Activated CD4-positive, alpha-beta T cell treated with anti-CD3 and anti-CD28 coated beads for 48 hours (primary cell): Measurements from ENCODE around the gene OCEL1.

Source experiments
- DNase-seq: peaks from one replicate; pipeline ENCODE4 v3.0.0-alpha.2; 2020

OCEL1 gene

DNA sequence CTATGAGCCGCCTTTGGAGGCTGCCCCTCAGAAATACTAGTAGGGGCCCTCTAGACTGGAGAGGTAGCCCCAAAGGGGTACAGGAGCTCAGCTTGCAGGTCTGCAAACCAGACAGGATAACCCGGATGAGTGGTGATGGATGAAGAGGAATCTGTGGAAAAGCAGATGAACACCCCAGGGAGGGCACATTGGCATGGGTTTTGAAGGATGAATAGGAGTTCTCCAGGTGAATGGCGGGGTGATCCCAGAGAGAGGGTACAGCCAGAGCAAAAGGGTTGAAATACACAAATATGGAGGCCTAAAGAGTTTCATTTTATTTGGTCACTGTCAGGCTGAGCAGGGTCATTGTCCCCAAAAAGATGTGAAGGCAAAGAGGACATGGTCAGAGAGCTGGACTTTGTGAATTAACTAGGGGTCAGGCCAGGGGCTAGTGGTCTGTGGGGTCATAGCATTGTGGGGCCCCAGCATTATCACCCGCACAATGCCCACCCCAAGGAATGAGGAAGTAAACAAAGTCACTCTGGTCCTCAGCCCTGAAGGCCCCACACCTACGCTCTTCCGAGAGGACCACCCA is 14.9 kb downstream of the OCEL1 start:
- no peak for DNase-seq

DNA sequence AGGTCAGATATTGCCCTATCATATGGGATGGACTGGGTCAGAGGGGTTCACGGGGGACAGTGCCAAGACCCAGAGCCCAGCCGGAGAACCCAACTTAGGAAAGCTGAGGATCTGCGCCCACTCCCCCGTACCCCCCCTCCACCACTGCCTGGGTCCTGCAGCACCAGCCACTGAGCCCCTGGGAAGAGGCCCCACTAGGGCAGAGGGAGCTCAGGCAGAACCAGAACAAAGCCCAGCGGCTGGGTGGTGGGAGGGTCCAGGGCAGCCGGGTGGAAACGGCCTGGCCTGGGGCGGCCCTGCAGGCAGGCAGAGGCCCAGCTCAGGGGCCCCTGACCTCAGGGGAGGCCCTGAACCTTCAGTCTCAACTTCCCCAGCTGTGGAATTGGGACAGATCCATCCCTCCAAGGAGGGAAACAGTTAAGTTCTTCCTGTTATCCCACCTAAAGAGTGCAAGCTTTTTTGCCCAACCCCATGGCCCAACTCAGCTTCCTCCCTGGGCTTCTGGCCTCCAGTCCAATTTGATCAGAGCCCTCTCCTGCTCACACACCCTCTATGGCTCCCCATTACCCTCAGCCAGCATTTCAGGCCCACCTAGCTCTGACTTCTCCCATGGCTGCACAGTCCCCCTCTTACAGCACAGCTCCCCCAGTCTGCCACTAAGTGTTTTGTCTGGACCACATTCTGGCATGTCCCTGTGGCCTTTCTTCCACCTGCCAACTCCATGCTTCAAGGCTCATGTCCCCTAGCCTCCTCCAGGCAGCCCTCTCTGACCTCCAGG is 16.6 kb downstream of the OCEL1 start:
- DNase-seq = no peak

DNA sequence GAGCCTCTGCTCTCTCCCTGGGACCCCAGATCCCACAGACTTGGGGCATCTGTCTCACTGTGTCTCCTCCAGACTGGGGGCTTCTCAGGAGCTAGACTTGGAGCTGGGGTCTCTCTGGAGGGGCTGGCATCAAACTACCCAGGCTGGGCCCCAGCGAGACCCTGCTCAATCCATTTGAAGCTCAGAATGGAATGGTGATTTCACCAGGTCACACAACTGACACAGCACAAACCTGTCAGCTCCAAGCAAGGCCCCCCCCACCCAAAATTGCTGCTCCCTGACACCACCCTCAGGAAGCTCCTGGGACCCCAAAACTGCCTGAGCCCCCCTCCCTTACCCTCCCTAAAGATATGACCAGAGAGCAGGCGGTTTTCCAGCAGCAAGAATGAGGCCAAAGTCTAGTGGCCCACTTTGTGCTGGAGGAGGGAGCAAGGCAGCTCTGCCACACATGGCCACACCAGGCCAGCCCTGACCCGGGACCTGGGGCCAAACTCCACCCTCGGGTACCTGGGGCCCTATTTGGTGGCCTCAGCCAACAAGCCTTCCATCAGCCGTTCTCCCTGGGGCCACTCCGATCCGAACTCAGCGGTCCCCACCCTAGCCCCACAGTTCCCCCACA is 17.3 kb downstream of the OCEL1 start:
- no peak for DNase-seq

DNA sequence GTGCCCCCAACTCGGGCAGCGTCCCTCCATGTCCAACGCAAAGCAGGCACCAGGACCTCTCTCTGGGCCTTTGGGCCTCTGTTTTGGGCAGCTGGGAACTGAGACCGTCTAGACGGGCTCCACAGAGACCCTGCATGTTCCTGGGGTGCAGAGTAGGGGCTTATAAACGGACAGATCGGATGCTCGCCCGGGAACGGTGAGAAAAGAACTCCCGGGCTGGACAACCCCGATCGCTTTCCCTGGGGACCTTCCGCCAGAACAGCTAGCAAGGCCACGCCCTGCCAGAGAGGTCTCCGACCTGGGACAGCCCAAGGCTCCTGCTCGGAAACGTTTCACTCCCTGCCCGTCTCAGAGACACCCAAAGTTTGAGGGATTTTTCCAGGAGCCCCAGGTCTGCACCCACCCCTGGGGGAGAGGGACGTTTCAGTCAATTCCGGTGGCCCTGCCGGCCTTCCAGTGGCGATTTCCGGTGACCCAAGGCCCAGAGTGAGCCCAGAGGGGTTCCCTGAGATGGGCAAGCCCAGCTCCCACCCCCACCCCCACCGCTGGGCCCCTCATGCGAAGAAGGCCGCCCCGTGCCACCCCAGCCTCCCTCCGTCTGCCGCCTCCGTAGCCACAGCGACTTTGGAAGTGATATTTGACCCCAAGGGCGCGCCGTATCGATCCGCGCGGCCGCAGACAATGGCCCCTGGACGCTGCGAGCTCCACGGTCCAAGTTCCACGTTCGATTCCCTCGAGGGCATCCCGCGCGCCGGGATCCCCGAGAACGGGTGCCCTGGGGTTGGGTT is 18.0 kb downstream of the OCEL1 start:
- DNase-seq = no peak

DNA sequence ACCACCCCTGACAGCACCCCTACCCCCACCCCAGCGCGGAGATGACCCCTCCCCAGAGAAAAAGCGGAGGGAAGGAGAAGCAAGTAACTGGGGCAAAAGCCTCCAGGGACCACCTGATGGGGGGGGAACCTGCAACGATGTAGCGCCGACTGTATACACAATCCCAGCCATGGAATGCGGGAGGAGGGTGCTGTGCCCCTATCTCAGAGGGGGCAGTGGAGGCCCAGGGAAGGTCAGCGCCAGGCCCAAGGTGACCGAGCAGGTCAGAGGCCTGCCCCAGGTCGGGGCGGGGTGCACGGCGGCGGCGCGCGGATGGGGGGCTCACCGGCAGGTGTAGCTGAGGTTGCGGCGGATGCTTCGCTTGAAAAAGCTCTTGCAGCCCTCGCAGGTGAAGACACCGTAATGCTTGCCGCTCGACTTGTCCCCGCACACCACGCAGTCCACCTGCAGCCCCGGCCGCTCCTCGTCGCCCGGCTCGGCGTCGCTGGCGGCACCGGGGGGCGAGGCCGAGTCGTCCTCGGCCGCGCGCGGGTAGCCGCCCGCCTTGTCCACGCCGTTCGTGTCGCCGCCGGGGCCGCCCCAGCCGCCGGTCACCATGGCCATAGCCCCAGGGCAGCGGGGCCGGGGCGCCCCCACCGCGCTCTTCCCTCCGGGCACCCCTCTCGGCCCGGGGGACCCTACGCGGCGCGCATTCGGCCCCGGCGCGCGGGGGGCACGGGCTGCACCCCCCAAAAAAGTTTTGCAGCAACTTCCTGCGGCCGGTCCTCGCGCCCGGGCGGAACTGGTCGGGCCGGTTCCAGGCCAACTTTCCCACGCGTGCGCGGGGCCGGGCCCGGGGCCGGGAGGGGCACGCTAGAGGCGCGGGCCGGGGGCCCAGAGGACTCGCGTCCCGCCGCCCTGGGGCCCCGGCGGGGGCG is 18.9 kb downstream of the OCEL1 start:
- no peak for DNase-seq

DNA sequence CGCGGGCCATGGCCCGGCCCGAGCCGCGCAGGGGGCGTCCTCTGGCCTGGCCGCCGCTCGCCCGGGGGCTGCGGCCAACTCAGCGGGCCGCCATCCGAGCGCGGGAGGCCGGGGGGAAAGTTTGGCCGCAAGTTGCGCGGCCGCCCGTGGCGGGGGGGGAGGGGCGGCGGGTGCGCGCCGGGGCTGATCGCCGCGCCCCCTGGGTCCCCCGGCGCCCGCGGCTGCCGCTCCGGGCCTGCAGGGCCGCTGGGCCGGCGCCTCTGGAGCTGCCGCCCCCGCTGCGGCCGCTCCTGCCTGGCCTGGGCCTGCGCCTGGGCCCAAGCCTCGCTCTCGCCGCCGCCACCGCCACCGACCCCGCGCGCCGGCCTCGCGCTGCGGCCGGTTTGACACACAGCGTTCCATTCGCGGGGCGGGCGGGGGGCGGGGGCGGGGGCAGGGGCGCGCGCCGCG is 19.5 kb downstream of the OCEL1 start, which contains the start of gene NR2F6:
NR2F6 (minus strand) TSS at position 385 of the 450 bp plus-strand sequence. CDS start 699 bp downstream, outside the sequence.
- no peak for DNase-seq

DNA sequence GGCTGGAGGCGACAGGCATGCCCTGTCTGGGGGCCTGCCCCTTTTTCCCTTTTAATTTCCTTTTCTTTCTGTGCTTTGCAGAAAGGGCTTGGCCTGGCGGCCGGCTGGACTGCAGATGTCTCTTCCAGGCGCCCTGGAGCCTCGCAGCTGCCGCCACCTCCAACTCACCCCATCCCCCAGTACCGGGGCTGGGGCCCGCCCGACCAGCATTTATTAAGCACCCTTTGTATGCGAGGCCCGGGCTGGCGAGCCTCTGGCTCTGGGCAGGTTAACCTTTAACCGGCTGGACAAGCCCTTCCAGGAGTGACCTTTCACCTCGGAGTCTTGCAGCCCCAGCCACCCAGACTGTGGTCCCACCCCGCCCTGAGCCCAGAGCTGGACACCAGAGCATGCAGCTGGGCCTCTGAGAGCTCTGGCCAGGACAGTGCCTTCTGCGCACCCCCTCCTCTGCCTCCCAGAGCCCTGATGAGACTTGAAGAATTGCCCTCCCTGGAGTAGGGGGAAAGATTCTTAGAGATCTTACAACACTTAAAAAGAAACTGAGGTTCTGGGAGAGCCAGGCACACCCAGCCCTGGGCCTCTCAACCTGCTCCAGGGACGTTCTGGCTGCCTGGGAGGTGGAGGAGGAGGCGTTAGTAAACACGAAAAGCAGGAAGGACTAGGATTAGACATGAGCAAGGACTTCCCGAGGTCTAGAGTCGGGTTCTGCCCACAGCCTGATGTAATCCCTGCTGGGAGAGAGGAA is 20.8 kb downstream of the OCEL1 start:
- DNase-seq = no peak

DNA sequence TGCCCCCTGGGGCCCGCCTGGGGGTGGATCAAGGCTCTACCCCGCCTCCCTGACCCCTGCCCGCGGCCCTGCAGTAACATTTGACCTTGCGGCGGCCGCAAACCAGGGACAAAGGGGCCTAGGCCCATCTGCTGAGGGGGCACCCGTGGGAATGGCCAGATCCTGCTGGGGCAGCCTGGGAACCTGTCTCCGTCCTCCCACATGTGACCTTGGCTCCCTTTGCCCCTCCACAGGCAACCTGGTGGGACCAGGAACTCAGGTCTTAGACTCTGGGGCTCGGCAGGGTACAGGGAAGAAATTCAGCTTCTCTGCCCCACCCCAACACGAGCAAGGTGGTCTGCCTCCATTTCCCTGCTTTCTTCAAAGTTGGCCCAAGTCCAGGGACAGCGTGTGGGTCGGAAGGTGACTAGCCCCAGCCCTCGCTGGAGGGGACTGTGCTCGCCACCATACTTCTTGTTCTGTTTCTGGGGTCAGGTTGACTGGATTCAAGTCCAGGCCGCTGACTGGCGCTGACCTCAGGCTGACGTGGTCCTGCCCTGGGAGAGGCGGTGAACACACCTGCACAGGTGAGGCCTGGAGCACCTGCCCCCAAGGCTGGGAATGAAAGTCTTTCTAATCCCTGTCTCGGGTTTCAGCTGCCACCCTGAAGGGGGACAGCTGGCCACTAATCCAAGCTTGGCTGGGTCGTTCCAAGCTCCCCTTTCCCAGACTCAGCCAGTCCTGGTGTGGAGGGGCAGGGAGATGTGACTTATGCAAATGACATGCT is 22.2 kb downstream of the OCEL1 start:
- DNase-seq = no peak

DNA sequence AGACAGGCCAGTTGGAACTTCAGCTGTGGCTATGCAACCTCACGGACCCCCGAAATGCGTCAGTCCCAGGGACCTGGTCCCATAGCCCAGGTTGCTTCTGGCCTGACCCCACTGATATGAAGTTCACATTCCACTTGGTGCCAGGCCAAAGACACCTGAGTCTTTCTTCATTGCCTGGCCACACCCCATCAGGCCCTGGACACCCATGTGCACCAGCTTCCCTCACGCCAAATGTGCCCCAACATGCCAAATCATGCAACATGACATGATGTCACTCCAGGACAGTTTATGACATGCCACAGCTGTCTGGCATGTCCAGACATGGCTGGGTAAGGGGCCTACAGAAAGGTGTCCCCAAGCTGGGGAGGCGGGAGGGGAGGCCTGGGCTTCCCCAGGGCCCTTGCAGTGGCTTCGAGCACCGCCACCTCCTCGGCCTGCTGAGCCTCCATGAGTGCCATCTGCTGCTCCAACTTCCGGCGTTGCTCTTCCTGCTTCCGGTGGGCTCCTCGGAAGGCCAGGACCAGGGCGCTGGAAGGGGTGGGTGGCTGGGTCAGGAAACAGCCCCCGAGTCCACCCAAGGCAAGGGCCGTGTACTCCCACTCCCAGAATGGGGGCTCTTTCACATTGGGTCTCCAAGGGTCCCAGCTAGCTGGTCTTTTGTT is 24.0 kb downstream of the OCEL1 start:
- DNase-seq = no peak

DNA sequence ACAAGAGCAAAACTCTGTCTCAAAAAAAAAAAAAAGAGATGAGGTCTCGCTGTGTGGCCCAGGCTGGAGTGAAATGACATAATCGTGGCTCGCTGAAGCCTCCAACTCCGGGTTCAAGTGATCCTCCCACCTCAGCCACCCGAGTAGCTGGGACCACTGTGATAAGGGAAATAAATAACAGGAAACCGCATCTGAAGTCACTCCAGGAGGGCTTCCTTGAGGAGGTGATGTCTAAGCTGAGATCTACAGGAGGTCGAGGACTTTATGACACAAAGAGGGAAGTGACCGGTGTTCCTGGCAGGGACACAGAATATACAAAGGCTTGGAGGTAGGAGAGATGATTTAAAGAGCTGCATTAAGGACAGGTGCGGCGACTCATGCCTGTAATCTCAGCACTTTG is 28.6 kb downstream of the OCEL1 start:
- no peak for DNase-seq

DNA sequence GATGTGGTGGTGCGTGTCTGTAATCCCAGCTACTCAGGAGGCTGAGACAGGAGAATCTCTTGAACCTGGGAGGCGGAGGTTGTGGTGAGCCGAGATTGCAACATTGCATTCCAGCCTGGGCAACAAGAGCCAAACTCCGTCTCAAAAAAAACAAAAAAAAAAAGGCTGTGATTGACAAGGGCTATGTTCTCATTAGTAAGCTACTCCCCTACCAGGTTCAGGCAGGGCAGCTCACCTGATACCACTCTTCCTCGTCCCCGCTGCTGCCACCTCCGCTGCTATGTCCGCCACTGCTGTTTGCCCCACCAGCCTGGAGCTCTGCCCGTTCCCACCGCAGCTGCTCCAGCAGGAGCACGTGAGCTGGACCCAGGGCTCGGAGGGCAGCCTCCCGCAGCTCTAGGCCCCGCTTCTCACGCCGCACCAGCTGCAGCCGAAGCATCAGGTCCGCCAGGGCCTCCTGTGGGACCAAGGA is 29.2 kb downstream of the OCEL1 start:
- DNase-seq = no peak

DNA sequence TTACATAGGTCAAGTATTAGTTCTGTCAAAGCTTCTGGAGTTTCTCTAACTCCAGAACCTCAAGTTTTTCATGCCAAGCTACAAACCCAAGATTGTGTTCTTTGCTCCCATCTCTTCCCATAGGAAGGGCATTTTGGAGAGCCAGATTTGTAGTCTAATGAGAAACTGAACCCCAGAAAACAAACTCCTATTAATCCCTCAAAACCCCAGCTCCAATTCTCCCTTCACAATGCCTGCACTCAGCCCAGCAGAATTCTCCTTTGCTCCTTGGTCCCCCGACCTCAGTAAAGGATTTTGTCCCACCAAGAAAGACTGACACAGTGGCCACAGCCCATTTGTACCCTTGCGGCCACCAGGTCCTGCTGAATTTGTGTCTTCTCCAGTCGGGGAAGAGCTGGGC is 30.1 kb downstream of the OCEL1 start:
- DNase-seq = no peak

DNA sequence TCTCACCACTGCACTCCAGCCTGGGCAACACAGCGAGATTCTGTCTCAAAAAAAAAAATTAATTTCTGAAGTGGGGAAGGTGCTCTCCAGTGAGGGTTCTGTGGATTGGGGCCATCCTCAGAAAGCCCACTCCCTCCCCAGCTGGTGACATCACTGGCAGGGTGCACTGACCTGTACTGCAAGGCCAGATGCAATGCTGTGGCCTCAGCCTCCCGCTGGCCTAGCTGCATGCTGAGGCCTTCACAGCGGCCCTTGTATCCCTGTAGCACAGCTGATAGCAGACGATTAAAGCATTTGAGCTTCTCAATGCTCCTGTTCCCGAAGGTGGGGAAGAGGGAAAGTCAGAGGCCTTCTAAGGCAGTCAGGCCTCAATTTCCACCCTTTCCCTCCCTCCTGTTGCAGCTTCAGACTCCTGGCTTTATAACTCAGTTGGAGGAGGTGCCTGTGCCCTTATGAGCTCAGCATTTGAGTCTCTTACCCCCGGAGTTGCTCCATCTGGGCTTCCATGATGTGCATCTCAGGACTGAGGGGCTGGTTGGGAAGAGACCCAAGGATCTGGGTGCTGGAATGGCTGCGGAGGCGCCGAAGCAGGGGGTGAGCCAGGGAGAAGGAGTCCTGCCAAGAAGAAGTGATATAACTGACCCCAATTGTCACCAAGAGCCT is 33.2 kb downstream of the OCEL1 start:
- DNase-seq = no peak

DNA sequence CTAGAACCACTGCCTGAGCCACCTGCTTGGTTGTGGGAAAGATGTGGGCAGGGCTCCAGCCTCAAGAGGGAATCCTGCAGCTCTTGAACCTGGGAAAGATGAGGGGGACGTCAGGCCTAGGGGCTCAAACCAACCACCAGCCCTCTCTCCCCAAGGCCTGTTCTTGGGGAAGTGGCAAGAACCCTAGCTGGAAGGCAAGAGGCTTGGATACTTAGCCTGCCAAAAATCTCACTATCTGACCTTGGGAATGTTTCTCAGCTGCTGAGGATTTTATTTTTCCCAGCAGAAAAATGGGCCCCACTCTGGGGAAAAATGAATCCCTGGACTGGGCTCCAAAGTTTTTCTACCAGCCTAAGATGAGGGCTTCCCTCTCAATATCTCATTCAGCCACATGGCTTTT is 33.9 kb downstream of the OCEL1 start:
- no peak for DNase-seq

DNA sequence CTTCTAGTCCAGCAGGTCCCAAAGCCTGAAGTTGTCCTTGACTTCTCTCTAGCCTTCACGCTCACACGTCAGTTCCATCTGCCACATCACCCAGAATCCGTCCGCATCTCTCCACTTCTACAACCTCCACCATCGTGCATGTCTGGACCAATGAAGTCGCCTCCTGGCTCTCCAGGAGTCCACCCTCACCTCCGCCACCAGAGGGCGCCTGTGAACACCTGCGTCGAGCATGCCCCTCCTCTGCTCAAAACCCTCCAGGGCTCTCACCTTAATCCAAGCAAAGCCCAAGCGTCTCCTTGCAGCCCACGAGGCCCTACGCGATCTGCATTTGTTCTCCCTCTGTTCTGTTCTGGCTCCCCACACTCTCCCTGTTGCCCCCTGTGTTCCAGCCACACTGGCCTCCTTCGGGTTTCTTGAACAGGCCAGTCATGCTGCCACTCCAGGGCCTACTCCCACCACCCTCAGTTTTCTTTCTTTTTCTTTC is 34.9 kb downstream of the OCEL1 start:
- DNase-seq = peak; percentile 95

DNA sequence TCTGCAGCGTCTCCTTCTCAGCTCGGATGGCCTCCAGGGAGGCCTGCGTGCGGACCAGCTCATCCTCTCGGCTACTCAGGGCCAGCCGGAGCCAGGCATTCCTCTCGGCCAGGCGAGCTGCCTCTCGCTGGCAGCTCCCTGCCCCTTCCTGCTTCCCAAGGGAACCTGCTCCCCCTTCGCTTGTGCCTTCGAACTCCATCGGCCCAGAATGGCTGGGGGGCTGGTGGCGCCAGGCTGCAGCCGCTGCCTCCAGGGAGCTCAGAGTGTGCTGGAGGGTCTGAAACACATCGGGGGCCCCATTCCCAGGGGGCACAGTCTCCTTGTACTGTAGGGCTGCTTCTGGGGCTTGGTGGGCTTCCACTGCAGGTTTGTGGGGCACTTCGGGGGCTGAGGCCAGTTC is 36.5 kb downstream of the OCEL1 start:
- DNase-seq = no peak

DNA sequence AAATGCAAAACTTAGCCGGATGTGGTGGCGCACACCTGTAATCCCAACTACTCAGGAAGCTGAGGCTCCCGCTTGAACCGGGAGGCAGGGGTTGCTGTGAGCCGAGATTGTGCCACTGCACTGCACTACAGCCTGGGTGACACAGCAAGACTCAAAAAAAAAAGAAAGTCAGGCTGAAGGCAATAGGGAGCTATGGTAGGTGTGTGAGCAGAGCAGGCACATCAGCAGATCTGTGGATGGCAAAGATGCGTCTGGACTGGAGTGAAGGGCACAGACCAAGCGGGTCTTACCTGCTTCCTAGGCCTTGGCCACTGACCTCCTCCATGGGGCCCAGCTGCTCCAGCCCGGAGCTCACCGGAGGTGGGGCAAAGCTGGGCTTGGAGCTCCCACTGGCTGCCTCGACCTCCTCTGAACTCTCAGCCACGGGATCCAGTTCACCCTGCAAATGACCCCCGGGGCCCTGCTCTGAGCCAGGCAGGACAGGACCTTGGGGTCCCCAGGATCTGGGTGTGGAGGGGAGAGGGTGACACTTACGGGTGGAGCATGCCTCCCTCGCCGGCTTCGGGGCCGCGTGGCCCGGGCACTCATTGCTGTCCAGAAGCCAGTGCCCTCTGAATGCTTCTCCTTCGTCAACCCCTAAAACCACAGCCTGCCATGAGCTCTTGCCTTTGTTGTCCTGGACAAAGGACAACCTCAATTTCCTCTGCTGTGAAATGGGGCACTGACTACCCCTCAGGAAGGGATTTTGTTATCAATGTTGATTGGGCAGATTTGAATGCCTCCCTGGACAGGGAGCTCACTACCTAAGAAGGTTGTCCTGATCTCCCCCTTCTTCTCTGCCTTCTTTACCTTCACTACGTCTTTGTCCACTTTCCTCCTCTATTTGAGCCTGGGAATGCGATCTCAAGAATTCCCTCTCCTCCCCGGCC is 38.0 kb downstream of the OCEL1 start:
- DNase-seq = no peak

DNA sequence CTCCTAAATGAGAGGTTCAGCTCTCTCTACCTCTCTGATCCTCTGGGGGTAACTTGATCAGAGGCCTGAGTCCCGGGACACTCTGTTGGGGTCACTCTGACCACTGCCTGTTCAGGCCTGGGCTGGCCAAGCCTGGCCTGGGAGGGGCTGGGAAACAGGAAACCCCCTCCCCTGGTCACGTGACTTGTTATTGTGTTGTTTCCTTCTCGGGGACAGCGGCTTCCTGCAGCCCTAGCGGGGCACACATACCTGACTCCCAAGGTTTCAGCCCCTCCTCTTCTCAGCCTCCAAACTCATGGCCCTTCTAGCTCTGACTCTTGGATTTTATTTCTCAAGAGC is 38.6 kb downstream of the OCEL1 start, which contains the start of gene USHBP1:
USHBP1 (minus strand) TSS at position 105 of the 339 bp plus-strand sequence. CDS start 446 bp downstream, outside the sequence.
- no peak for DNase-seq
